Left lung (tissue), 10 donors: Measurements from ENCODE around the gene NUP85. TPM values are rescaled to one million over a fixed set of nuclear protein-coding genes. Genes with fewer than 3 reads are reported as not detected.

ENCODE experiments used
- ATAC-seq: fragments of 200-7000 bp; cut with Tn5 transposase; one replicate; pipeline ENCODE4 v1.9.1; 2020; ENCODE audit warnings: moderate library complexity
- DNase-seq, 4 donors: peaks; one replicate each; pipeline ENCODE4 v3.0.0-alpha.2; 2013 to 2020
- H3K27ac ChIP-seq, 2 donors: fragments of 200-600 bp; sonication (generic) in 1 of 2; one replicate each; pipeline versions ENCODE4 v1.5.0 to v1.8.0; 2020 to 2021
- H3K27me3 ChIP-seq, 2 donors: fragments of 200-600 bp; sonication (generic) in 1 of 2; one replicate each; pipeline versions ENCODE4 v1.5.0 to v1.8.0; 2020 to 2021
- H3K36me3 ChIP-seq, 2 donors: fragments of 200-600 bp; sonication (generic) in 1 of 2; one replicate each; pipeline versions ENCODE4 v1.5.0 to v1.8.0; 2020 to 2021
- H3K4me1 ChIP-seq, 2 donors: fragments of 200-600 bp; one replicate each; pipeline ENCODE4 v1.8.0; 2021
- H3K4me3 ChIP-seq, 2 donors: fragments of 200-600 bp; sonication (generic) in 1 of 2; one replicate each; pipeline versions ENCODE4 v1.5.0 to v1.8.0; 2020 to 2021; ENCODE audit warnings: mild to moderate bottlenecking in 1 of 2
- H3K9me3 ChIP-seq, 2 donors: fragments of 200-600 bp; sonication (generic) in 1 of 2; one replicate each; pipeline versions ENCODE4 v1.5.0 to v1.8.0; 2020 to 2021
- intact Hi-C, 2 donors: fragments of 100-400 bp; cut with DNase I; formaldehyde crosslinking; loops; one replicate each; pipeline versions ENCODE4 v1.11.2 to v1.14.2; 2022
- polyA plus RNA-seq, 6 donors: library from polyadenylated mRNA; unstranded; fragments of 120-200 nt; gene quantifications; one replicate each; pipeline ENCODE4 v1.2.1, GENCODE V29; 2013; ENCODE audit not compliant: insufficient read length in 6 of 6
- total RNA-seq, 2 donors: library from RNA; stranded (reverse); fragmentation: NEBNext Ultra II Directional; extraction: Animal tissue kit (Norgen Biotek cat#: 25700); gene quantifications; one replicate each; pipeline ENCODE4 v1.2.1, GENCODE V29; 2021
- TF ChIP-seq, protein P1 (sequence below), 2 donors: fragments of 200-600 bp; sonication (generic) in 1 of 2; IDR thresholded peaks; one replicate each; pipeline versions ENCODE4 v1.5.0 to v1.8.0; 2021; ENCODE audit warnings: antibody characterized with exemption in 2 of 2
- donor health status: DM: no; HTN: yes; CAD: no.
- donor health status: DM: no; HTN: no; CAD: no.

Gene NUP85
- total and polyA plus RNA-seq, 8 donors = 53.3 to 101 (median 78.4) TPM

DNA sequence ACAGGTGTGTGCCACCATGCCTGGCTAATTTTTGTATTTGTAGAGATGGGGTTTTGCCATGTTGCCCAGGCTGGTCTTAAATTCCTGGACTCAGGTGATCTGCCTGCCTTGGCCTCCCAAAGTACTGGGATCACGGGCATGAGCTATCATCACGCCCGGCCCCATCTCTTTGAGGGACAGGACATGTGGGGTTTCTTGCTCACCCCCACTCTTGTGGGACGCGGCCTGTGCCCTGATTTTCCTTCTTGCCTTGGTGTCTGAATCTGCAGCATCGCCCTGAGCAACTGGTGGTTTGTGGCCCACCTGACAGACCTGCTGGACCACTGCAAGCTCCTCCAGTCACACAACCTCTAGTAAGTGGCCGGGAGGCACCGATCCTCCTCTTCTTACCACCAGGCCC, 25.6 kb downstream of the NUP85 start:
- TF ChIP-seq, protein P1, sequence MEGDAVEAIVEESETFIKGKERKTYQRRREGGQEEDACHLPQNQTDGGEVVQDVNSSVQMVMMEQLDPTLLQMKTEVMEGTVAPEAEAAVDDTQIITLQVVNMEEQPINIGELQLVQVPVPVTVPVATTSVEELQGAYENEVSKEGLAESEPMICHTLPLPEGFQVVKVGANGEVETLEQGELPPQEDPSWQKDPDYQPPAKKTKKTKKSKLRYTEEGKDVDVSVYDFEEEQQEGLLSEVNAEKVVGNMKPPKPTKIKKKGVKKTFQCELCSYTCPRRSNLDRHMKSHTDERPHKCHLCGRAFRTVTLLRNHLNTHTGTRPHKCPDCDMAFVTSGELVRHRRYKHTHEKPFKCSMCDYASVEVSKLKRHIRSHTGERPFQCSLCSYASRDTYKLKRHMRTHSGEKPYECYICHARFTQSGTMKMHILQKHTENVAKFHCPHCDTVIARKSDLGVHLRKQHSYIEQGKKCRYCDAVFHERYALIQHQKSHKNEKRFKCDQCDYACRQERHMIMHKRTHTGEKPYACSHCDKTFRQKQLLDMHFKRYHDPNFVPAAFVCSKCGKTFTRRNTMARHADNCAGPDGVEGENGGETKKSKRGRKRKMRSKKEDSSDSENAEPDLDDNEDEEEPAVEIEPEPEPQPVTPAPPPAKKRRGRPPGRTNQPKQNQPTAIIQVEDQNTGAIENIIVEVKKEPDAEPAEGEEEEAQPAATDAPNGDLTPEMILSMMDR (IDR thresholded peaks at IDR 0.05) = no peak
- Histone ChIP-seq H3K9me3 (no peaks in the 10 kb centered on the region), H3K27me3 (no peaks in the 10 kb centered on the region), H3K4me1 (peaks cover 0 to 25% of the 10 kb centered on the region in 2 donors), H3K4me3 (no peak overlapping the region), H3K27ac (no peak overlapping the region), H3K36me3 (peaks cover 4 to 81% of the 10 kb centered on the region in 2 donors)
- DNase-seq (no peak), ATAC-seq (no peak)
- intact Hi-C loops = no loop called here

DNA sequence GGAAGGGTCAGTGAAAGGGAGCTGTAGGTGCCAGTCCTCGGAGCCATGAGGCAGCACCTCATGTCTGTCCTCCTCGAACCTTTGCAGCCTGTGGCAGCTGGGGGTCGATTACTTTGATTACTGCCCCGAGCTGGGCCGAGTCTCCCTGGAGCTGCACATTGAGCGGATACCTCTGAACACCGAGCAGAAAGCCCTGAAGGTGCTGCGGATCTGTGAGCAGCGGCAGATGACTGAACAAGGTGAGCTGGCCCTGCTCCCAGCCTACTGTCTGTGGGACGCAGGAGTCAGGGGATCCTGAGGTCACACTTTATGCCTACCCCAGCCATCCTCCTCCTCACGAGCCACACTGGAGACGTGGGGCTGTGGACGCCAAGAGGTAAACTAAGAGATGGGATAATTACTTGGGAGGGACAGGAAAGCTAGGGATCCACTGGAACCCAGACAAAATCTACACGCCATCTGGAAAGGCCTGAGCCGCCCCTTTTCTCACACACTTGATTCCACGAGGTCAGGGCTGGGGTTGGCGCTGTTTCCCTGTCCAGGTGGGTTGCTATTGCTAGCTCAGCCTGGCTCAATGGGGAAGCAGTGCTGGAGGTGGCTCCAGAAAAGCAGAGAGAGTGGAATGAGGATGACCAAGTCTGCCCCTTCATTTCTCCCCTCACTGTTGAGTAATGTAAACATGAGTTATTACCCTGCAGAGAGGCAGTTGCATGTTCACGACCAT, 26.4 kb downstream of the NUP85 start:
- ATAC-seq = no peak
- no peak for DNase-seq
- Histone ChIP-seq H3K4me3 (no peak overlapping the region), H3K27ac (no peak overlapping the region), H3K27me3 (no peaks in the 10 kb centered on the region), H3K9me3 (no peaks in the 10 kb centered on the region), H3K4me1 (peaks cover 0 to 25% of the 10 kb centered on the region in 2 donors), H3K36me3 (peaks cover 4 to 81% of the 10 kb centered on the region in 2 donors)
- intact Hi-C loops = no loop called here
- TF ChIP-seq, protein P1 (IDR thresholded peaks at IDR 0.05) = no peak

DNA sequence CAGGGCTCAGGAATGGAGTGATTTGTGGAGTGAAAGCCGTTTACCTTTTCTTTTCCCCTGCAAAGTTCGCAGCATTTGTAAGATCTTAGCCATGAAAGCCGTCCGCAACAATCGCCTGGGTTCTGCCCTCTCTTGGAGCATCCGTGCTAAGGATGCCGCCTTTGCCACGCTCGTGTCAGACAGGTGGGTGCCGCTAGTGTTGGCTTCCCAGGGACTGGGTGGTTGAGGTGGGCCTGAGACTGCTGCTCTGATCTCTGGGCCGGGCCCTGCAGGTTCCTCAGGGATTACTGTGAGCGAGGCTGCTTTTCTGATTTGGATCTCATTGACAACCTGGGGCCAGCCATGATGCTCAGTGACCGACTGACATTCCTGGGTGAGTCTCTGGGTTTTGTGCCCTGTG, 27.3 kb downstream of the NUP85 start:
- ATAC-seq (no peak), DNase-seq (no peak)
- Histone ChIP-seq H3K4me1 (peaks cover 0 to 20% of the 10 kb centered on the region in 2 donors), H3K4me3 (no peak overlapping the region), H3K36me3 (peaks cover 4 to 88% of the 10 kb centered on the region in 2 donors), H3K27me3 (no peaks in the 10 kb centered on the region), H3K9me3 (no peaks in the 10 kb centered on the region), H3K27ac (no peak overlapping the region)
- intact Hi-C loops = no loop called here
- TF ChIP-seq, protein P1 (IDR thresholded peaks at IDR 0.05) = no peak

DNA sequence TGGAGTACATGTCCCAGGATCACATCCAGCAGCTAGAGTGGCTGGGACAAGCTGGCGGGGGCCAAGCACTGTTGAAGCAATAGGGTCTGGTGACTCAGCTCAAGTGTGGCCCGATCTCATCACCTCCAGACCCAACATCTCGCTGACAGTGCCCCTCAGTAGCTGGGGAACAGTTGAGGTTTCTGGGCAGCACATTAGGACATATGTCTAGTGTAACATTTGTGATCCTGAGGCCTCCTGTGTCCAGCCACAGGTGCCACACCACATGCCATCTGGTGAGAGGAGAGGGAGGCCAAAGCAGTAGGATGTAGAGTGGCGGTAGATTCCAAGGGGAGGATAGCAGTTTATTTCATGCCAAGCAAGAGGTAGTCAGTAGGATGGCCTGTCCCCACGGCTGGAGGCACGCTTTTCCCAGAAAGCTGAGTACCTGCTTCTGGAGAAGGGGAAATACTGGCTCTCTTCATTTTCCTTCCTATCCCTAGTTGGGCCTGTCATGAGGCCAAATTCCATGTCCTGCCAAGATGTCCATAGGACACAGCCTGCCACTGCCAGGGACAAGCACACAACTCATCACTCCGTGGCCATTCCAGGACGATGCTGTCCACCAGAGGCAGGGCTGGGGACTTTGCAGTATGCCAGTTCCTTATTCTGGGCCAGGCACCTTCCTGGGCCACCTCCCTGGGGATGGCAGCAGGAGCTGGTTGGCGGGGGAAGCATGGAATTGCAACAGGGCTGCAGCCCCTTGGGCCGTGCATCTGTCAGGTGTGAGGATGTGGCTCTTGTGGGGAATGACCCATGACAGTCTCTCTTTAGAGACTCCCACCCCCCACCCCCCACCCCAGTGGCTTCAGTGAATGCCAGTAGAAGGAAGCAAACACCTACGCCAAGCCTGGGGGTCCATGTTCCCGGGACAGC, 31.9 kb downstream of the NUP85 start:
- H3K36me3 ChIP-seq = peaks cover 0 to 100% of the 10 kb centered on the region in 2 donors

More for the DNA sequence above, 31.9 kb downstream of the NUP85 start:
- ATAC-seq = no peak
- Histone ChIP-seq H3K9me3 (no peaks in the 10 kb centered on the region), H3K4me1 (peaks cover 0 to 3% of the 10 kb centered on the region in 2 donors), H3K27me3 (no peaks in the 10 kb centered on the region), H3K4me3 (no peak overlapping the region), H3K27ac (no peak overlapping the region)
- TF ChIP-seq, protein P1 (IDR thresholded peaks at IDR 0.05) = no peak
- intact Hi-C loops = no loop called here
- no peak for DNase-seq
